GM12874 (cell line): Measurements from ENCODE around the gene D2HGDH.

Experiments
- CTCF ChIP-seq: IDR thresholded peaks from 2 replicates; pipeline ENCODE4 v1.5.1; 2011; ENCODE audit warnings: low read depth, mild to moderate bottlenecking, control low read depth, low read length, moderate library complexity; ENCODE audit not compliant: insufficient read depth

Gene D2HGDH

GRCh38 chr2:241809383-241810306 is 75.2 kb downstream of the D2HGDH start:
- no peak for TF ChIP-seq CTCF

- TF ChIP-seq CTCF, result no peak
These were observed 76.1 kb downstream of the D2HGDH start for GRCh38 chr2:241810307-241811200.

- TF ChIP-seq CTCF, result no peak
These were observed 76.9 kb downstream of the D2HGDH start for GRCh38 chr2:241811201-241811951.

- TF ChIP-seq CTCF, result no peak
These were observed 77.7 kb downstream of the D2HGDH start for GRCh38 chr2:241811952-241812729.

- TF ChIP-seq CTCF, result no peak
These were observed 78.6 kb downstream of the D2HGDH start for GRCh38 chr2:241812730-241813643.
